HTERT RPE-1 (cell line): ENCODE results near the gene ALDH9A1.
"Not testable (repeated sequence)": the region's sequence is repeated elsewhere in the genome, so short reads cannot be mapped to it uniquely, and the experiment has no call there.

Experiments used
- in situ Hi-C: fragments of 300-500 bp; cut with MboI; formaldehyde crosslinking; loops from 4 replicates; pipeline ENCODE4 v1.14.3; 2020; ENCODE audit warnings: low sequenced_read_pairs

The ALDH9A1 gene

DNA sequence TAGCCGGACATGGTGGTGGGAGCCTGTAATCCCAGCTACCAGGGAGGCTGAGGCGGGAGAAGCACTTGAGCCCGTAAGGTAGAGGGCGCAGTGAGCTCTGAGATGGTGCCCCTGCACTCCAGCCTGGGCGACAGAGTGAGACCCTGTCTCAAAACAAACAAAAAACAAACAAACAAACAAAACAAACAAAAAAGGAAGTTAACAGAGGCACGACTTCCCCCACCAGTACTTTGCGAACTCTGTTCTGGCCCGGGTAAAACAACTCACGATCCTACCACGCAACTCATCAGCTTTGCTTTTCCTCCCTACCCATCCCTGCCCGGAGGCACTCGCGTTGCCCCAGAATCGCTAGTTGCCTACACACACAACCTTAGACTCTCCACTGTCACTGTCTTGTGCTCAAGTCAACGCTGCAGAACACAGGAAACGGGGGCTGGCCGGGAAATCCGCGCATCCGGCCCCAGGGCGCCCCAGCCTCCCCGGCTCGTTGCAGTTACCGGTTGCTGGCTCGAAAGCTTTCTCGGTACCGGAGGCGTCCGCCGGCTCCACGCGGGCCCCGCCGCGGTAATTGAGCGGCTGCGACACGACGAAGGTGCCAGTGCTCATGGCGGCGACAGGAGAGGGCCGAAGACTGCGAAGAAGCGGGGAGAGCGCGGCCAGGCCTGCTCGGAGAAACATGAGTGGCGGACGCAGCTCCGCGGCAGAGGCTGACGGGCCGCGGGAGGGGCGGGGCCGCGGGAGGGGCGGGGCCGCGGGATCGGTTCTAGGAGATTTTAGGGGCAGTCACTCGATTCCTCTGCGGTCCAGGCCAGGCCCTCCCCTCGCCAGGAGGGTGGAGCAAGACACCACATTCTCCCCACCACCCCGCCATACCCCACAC, at the start of gene ALDH9A1:
Gene ALDH9A1 (minus strand): TSS at position 682 of the 880 bp plus-strand sequence. CDS start 4 bp downstream, at position 678.
- in situ Hi-C loops: no loop called here

DNA sequence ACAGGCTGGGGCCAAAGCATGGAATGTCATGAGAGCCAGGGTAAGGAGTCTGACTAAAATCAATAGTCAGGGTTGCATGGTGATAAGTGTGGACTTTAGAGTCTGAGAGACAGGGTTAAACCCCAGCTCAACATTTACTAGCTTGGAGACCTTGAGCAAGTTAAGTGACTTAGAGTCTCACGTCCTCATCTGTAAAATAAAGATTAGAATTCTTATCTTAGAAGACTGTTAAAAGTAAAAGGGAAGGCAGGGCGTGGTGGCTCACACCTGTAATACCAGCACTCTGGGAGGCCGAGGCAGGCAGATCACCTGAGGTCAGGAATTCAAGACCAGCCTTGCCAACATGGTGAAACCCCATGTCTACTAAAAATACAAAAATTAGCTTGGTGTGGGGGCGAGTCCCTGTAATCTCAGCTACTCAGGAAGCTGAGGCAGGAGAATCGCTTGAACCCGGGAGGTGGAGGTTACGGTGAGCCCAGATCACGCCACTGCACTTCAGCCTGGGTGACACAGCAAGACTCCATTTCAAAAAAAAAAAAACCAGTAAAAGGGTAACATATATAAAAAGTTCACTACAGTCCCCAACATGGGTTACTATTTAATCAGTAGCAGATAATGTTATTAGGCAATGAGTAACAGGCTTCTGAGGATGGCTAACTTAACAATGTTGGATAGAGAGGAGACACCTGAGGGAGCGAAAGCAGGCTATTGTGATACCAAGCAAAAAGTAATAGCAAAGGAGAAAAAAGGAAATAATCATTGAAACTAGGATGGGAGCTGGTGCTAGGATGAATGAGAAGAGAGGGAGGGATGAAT, 49.5 kb upstream of the ALDH9A1 start:
- in situ Hi-C loops: no loop called here

DNA sequence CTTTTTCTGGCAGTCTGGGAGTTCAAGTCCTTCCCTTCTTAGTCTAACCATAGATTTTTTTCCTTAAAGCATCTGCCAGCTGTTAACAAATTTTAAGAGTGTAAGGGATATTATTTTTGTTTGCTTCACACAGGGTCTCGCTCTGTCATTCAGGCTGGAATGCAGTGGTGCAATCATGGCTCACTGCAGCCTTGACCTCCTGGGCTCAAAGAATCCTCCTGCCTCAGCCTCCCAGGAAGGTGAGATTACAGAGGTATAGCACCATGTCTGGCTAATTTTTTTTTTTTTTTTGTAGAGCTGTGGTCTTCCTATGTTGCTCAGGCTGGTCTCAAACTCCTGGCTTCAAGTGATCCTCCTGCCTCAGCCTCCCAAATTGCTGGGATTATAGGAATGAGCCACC, 46.6 kb upstream of the ALDH9A1 start:
- in situ Hi-C loops: not testable (repeated sequence)

DNA sequence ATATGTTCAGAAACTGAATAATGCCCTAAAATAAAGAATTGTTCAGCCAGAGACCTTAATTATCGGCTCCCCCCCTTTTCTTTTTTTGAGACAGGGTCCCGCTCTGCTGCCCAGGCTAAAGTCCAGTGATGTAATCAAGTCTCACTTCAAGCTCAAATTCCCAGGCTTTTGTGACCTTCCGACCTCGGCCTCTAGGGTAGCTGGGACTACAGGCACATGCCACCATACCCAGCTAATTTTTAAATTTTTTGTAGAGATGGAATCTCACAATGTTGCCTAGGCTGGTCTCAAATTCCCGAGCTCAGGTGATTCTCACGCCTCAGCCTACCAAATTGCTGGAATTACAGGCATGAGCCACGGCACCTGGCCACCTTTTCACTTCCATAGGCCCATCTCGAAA, 43.8 kb upstream of the ALDH9A1 start:
- in situ Hi-C loops: no loop called here

DNA sequence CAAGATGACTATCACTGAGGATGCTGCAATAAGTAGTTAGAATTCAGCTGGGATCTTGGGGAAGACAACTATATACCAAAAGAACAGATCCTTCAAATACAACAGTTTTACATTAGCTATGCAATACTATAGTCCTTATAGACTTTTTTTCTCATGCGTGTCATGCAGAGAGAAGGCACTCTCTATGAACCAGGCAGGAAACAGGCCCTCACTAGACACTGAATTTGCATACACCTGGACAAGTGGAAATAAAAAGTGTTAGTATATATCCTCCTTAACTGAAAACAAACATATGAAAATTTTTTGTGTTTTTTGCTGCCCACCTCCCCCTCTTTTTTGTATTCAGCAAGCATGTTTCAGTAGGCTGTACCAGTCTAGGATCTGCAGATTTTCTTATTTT, 40.4 kb upstream of the ALDH9A1 start:
- in situ Hi-C loops: no loop called here

DNA sequence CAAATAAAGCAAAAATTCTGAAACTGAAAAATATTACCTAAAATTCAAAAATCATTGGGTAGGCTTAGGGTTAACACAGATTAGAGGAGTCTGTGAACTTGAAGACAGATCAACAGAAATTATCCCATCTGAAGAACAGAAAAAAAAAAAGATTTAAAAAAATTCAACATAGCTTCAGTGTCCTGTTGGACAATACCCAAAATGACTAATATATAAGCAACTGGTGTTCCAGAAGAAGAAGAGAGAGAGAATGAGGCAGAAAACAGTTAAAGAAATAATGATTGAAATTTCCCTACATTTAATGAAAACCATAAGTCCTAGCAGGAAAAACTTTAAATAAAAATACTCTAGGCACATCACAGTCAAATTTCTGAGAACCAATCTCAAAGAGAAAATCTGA, 38.8 kb upstream of the ALDH9A1 start:
- in situ Hi-C loops: no loop called here

DNA sequence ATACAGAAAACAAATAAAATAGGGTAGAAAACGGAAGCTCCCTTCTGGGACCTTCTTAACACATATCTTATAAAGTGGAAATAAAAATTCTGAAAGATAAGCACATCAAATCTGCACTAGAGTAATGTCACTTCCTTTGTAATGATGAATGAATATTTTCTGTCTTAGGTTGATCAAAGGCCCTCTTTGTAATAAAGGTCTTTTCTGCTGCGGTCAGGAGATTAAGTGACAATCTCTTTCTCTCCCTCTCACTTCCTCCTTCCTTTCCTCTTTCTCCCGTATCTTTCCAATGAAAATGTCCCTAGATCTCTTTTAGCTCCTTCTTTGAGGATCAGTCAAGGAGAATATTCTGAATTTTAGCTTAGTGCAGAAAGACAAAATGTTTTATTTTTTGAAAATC, 36.5 kb upstream of the ALDH9A1 start:
- in situ Hi-C loops: no loop called here

DNA sequence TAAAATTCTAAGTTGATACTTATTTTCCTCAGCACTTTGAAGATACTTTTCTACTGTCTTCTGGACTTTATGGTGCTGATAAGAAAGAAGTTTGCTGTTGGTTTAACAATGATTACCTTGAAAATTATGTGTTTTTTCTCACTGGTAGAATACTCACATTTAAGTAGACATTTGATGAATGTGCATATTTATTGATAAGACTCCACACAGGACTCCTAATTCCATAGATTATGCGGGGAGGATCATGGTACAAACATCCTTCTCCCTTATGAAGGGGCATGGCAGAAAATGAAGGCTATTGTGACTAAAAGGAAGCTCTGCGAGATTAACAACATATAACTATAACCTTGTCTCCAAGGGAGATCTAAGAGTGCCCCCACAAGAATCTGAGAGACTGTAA, 28.5 kb upstream of the ALDH9A1 start:
- in situ Hi-C loops: no loop called here

DNA sequence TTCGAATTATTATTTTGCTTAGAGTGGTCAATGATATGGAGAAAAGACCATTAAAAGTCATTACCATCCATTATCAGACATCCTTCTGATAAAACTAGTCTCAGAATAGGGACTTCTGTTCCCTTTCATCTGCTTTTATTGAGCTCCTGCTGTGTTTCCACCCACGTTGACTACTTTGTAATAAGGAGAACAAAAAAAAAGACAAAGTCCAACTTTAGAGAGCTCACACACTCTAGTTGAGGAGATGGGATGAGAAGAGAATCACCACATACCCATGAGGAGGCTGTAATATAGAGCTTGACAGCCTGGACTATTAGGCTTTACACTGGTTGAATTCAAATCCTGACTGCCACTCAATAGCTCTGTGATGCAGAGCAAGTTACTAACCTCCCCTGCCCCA, 27.8 kb upstream of the ALDH9A1 start:
- in situ Hi-C loops: no loop called here

DNA sequence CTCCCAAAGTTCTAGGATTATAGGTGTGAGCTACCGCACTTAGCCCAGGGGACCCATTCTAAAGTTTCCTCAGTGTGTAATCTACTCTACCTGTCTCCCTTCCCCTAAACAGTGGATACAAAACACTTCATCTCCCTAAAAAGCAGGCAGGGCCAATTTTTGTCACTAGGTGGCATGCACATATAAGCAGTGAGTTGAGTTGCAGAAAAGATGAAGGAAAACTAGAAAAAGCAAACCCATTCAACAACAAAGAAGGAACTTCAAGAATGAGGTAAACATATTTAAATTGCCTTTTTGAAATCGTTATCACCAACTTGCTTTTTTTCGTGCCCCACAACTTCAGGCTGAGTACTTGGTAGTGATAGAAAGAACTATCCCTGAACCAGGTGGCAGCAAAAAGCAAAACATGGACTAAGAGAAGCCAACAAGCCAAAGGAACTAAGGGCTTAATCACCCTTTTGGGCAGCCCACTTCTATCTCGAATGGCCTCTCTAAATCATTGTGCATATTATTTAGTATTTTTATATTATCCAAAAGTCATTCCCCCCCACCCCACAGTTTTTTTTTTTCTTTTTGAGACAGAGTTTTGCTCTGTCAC, 19.7 kb upstream of the ALDH9A1 start:
- in situ Hi-C loops: no loop called here

DNA sequence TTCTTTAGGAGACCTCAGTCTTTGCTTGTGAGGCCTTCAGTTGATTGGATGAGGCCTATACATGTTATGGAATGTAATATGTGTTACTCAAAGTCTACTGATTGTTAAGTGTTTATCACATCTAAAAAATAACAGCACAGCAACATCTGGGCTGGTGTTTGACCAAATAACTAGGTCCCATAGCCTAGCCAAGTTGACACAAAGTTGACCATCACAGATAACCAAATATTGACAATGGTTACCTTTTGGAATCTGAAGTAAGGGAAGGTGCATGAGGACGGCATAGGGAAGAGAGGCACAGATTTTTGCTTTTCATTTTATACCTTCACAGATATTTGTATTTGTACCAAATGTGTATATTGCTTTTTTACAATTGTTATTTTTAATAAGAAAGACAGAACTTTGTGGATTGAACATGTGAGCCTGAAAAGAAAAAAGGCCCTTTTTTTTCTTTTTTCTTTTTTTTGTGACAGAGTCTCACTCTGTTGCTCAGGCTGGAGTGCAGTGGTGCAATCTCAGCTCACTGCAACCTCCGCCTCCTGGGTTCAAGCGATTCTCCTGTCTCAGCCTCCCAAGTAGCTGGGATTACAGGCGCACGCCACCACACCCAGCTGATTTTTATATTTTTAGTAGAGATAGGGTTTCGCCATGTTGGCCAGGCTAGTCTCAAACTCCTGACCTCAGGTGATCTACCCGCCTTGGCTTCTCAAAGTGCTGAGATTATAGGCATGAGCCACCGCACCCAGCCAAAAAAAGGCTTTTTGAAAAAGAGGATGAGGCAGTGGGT, 18.1 kb upstream of the ALDH9A1 start:
- in situ Hi-C loops: not testable (repeated sequence)

DNA sequence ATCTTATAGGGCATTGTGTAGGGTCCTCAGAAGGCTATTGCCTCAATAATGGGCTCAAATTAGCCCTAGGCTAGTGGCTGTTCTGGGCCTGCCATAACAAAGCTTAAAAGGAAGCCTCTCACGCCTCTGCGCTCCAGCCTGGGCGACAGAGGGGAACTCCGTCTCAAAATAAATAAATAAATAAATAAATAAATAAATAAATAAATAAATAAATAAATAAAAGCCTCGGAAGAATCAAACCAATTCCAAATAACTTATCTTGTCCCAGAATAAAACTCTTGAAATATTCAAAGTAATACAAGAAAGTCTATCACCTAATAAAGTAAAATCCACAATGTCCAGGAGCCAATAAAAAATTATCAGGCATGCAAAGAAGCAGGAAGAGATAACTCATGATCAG, 14.4 kb upstream of the ALDH9A1 start:
- in situ Hi-C loops: no loop called here

DNA sequence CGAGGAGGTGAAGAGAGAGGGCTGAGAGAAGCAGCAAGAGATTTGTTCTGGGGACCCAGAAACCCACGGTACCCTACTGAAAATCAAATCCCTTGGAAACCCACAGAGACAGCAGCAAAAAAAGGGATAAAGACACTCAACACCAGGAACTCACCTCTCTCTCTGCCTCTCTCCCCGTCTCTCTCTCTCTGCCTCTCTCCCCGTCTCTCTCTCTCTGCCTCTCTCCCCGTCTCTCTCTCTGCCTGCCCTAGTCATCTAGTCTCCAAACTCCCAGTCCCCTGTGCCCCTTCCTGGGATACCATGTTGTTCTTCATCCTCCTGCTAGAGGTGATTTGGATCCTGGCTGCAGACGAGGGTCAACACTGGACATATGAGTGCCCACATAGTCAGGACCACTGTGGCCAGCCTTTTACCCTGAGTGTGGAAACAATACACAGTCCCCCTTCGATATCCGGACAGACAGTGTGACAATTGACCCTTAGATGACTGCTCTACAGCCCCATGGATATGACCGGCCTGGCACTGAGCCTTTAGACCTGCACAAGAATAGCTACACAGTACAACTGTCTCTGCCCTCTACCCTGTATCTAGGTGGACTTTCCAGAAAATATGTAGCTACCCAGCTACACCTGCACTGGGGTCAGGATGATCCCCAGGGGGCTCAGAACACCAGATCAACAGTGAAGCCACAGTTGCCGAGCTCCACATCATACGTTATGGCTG, 9.8 kb upstream of the ALDH9A1 start:
- in situ Hi-C loops: no loop called here

DNA sequence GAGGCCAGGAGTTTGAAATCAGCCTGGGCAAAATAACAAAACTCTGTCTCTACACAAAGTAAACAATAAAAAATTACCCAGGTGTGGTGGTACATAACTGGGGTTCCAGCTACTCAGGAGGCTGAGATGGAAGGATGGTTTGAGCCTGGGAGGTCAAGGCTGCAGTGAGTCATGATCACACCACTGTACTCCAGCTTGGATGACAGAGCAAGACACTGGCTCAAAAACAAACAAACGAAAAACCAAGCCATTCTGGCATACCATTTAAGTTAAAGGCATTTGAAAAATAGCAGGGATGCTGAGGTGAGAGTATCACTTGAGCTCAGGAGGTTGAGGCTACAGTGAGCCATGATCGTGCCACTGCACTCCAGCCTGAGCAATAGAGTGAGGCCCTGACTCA, 5.3 kb upstream of the ALDH9A1 start:
- in situ Hi-C loops: no loop called here

DNA sequence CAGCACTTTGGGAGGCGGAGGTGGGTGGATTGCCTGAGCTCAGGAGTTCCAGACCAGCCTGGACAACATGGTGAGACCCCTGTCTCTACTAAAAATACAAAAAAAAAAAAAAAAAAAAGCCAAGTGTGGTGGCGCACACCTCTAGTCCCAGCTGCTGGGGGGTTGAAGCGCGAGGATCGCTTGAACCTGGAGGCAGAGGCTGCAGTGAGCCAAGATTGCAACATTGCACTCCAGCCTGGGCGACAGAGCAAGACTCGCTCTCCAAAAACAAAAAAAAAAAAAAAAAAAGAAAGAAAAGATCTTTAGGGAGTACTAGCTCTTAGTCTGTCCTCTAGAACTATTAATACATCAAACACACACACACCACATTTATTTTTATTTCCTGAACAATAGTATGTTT, 3.6 kb upstream of the ALDH9A1 start:
- in situ Hi-C loops: not testable (repeated sequence)

DNA sequence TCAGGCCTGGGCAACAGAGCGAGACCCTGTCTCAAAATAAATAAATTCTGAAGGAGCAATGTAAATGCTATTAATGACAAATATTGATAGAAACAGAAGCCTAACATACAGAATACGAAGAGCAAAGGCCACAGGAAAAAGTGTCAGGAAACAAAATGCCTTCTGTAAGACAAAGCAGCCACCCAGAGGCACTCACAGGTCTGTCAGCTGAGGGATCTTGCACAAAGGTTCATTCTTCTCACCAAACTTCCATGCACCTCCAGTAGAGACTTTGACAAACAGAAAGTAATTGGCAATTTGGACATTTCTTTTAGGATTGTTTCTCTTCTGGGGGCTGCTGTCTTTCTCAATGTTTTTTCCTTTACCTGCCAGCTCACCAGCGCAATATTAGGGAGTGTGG, 1.2 kb upstream of the ALDH9A1 start:
- in situ Hi-C loops: no loop called here

DNA sequence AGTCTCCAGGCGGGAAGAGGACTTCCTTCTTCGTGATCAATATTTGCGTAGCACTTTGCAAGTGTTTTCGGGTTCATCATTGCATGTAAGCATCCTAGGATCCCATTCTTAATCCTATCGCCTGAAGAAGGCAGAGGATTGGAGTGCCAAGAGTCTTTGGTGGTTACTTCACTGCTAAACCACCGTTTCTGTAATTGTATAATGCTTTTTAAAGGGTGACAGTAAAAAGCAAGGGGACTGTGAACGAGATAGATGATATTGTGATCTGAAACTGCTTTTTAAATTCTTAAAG, 345 bp upstream of the ALDH9A1 start:
- in situ Hi-C loops: no loop called here

DNA sequence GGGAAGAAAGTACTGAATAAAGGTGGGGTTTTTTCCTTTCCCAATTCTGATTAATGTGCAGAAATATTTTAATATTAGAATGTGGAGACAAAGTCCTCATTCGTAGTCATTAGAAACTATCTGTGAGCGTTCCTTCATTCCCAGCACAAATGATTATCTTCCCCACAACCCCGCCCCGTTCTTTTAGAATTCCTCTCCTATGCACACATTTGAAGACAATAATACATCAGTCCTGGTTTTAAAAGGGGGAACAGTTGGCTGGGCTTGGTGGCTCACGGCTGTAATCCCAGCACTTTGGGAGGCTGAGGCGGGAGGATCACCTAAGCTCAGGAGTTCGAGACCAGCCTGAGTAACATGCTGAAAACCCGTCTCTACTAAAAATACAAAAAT, 876 bp downstream of the ALDH9A1 start:
- in situ Hi-C loops: no loop called here

DNA sequence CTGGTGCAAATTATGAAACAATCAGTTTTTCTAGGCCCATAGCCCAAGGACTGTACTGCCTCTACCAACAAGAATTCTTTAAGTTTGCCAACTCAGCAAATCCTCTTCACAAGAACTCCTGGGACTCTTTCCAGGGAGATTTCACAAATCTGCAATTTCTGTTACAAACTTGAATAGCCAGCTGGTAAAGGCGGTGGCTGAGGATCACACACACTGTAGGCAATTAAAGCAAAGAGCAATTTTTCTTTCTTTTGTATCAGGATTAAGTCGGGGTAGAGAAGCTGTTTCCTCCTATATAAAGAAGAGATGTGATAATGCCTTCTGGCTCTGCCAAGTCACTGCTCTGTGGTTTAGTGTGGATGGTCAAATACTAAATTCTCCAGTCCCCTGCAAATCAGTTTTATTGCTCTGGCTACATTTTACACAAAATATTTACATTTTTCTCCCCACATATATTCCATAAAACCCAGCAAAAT, 1.7 kb downstream of the ALDH9A1 start:
- in situ Hi-C loops: no loop called here

DNA sequence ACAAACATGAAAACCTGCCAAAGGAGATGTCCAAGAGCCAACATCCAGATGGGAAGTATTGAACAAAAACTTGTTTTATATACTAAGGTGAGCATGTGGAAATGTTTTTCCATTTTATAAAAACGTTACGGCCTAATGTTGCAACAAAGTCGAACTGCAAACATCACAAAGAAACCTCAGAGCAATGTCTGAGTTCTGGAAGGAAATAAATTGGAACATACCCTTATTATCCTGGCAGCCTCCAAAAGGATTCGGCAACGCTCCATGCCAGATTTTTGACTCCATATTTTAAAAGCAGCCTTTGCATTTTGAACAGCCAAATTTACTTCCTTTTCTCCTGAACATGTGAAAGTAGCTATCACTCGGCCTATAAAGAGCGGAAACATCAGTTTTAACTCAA, 3.3 kb downstream of the ALDH9A1 start:
- in situ Hi-C loops: no loop called here
